Muscle of leg (tissue), 16 donors: ENCODE measurements around the gene TDRD10. TPM values are rescaled to one million over a fixed set of nuclear protein-coding genes. Genes with fewer than 3 reads are reported as not detected.

Experiments
- DNase-seq: peaks from one replicate; pipeline ENCODE4 v3.0.0; 2013
- H3K27ac ChIP-seq: one replicate; pipeline ENCODE4 v1.5.1; 2013; ENCODE audit warnings: mild to moderate bottlenecking, low read length, control low read depth
- H3K27me3 ChIP-seq: one replicate; pipeline ENCODE4 v1.6.1; 2013; ENCODE audit warnings: low read length; ENCODE audit not compliant: control insufficient read depth, insufficient read depth
- H3K36me3 ChIP-seq: one replicate; pipeline ENCODE4 v1.6.1; 2013; ENCODE audit warnings: low read length; ENCODE audit not compliant: control insufficient read depth, insufficient read depth
- H3K4me1 ChIP-seq: one replicate; pipeline ENCODE4 v1.6.1; 2013; ENCODE audit warnings: low read length; ENCODE audit not compliant: control insufficient read depth, insufficient read depth
- H3K4me3 ChIP-seq: one replicate; pipeline ENCODE4 v1.5.1; 2013; ENCODE audit warnings: low read length, control low read depth
- H3K9me3 ChIP-seq: replicated peaks from 2 replicates; pipeline ENCODE4 v1.6.1; 2013; ENCODE audit warnings: low read depth, low read length; ENCODE audit not compliant: control insufficient read depth
- WGBS: methylation state at CpG from one replicate; pipeline ENCODE4 v1.1.5; 2013; ENCODE audit warnings: missing lambda C conversion rate; ENCODE audit not compliant: insufficient coverage; 5-methylcytosine and 5-hydroxymethylcytosine counted together
- long read RNA-seq, 11 donors: transcript quantifications; one replicate each; lab custom pipeline, GENCODE V29; 2026
- polyA plus RNA-seq, 8 donors: library from polyadenylated mRNA; unstranded; fragments of 120-200 nt; gene quantifications; one replicate each; pipeline versions ENCODE4 v1.2.1 to v1.2.3, GENCODE V29; 2013; ENCODE audit warnings: inconsistent platforms in 1 of 8, low replicate concordance in 1 of 8; ENCODE audit not compliant: insufficient read length in 8 of 8, insufficient read depth in 1 of 8
- total RNA-seq: library from RNA; stranded (reverse); fragments of 120-200 nt; gene quantifications from one replicate; pipeline ENCODE4 v1.2.4, GENCODE V29; 2013

TDRD10 gene
- total RNA-seq (0.98 TPM), polyA plus RNA-seq (1 to 10 TPM; 1.0 to 3.7 (median 1.7) TPM)
- long read RNA-seq, donor 1 = 0 reads
- long read RNA-seq, donor 2 = 0 reads
- long read RNA-seq, donor 3 = 0 reads
- long read RNA-seq, donor 4 = 0 reads
- long read RNA-seq, donor 5 = 0 reads
- long read RNA-seq, donor 6 = 0 reads
- long read RNA-seq, donor 7 = 0 reads
- long read RNA-seq, donor 8 = 0 reads
- long read RNA-seq, donor 9 = 0 reads
- long read RNA-seq, donor 10 = 0 reads
- long read RNA-seq, donor 11 = 0 reads

- H3K27ac ChIP-seq = peak within 1 kb of the TSS; percentile 72
- H3K9me3 ChIP-seq = peaks cover 5% of the 10 kb centered on the region
- H3K4me1 ChIP-seq = peaks cover 2% of the 10 kb centered on the region
- H3K36me3 ChIP-seq = no peaks in the 10 kb centered on the region
- H3K27me3 ChIP-seq = peaks cover 59% of the 10 kb centered on the region
- DNase-seq = peak; percentile 39
- peak within 1 kb of the TSS; percentile 34 for H3K4me3 ChIP-seq
- under 1% methylated on average over 87 of the region's 90 CpGs for WGBS
Observed at GRCh38 chr1:154502066-154502743, at the start of gene TDRD10, which contains the start of gene SHE. TSS of gene TDRD10 (plus strand) at chr1:154502219. CDS start at chr1:154506904, 4,685 bp downstream. TSS of gene SHE (minus strand) at chr1:154502412. CDS start at chr1:154502026, 386 bp downstream.

DNA sequence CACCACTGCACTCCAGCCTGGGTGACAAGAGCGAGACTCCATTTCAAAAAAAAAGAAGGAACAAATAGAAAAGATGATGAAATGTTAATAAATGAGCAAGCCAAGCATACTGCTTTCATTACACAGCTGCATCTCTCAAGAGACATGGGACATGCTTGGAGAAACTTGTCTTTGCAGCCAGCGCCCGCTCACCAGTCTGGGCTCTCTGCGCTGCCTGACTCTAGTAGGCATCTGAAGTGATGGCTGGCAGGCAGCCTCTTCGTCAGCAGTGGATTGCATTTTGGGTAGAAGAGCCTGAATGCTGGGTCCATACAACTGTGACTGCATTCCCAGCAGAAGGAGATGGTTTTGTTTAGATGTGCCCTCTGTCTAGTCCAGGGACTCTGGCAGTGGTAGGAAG, 48.9 kb upstream of the TDRD10 start:
- no peaks in the 10 kb centered on the region for H3K27me3 ChIP-seq
- H3K36me3 ChIP-seq = no peaks in the 10 kb centered on the region
- no peak overlapping the region for H3K27ac ChIP-seq
- WGBS = 67% methylated on average over 2 of the region's 5 CpGs
- no peaks in the 10 kb centered on the region for H3K9me3 ChIP-seq
- no peak overlapping the region for H3K4me3 ChIP-seq
- no peak for DNase-seq
- H3K4me1 ChIP-seq = peaks cover 11% of the 10 kb centered on the region

DNA sequence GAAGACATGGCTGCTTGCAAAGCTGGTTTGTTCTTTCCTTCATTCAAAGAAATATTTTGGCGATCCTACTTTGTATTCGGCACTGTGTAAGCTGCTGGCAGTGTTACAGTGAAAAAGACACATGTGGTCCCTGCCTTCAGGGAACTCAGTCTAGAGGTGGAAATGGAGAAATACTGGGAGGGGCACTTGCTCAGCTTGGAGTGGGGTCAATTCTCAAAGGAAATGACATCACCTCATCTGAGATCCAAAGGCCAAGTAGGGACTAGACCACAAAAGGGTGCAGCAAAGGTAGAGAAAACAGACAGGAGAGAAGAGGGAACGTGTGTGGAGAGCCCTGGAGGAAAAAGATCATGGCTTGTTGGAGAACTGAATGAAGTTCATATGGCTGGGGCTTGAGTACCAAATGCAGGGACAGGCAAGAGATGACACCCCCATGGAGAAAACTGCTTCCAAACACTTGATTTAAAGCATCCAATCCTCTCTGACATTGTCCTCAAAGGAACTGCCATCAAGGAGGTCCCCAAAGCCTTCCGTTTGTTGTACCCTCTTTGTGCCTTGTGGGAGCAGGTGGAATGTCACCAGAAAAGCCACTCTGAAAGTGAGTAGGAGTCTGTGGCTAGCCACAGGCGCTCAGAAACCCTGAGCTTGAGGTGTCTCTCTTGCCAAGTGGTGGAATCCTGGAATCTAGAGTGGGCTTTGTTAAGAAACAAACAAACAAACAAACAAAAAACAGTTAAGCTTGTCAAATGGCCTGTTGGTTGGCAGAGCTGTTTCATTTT, 48.3 kb upstream of the TDRD10 start:
- peak; percentile 58 for DNase-seq
- Histone ChIP-seq H3K4me3 (no peak overlapping the region), H3K27ac (no peak overlapping the region), H3K9me3 (no peaks in the 10 kb centered on the region), H3K27me3 (no peaks in the 10 kb centered on the region), H3K4me1 (peaks cover 8% of the 10 kb centered on the region), H3K36me3 (no peaks in the 10 kb centered on the region)
- 10% methylated on average over 3 of the region's 5 CpGs for WGBS

DNA sequence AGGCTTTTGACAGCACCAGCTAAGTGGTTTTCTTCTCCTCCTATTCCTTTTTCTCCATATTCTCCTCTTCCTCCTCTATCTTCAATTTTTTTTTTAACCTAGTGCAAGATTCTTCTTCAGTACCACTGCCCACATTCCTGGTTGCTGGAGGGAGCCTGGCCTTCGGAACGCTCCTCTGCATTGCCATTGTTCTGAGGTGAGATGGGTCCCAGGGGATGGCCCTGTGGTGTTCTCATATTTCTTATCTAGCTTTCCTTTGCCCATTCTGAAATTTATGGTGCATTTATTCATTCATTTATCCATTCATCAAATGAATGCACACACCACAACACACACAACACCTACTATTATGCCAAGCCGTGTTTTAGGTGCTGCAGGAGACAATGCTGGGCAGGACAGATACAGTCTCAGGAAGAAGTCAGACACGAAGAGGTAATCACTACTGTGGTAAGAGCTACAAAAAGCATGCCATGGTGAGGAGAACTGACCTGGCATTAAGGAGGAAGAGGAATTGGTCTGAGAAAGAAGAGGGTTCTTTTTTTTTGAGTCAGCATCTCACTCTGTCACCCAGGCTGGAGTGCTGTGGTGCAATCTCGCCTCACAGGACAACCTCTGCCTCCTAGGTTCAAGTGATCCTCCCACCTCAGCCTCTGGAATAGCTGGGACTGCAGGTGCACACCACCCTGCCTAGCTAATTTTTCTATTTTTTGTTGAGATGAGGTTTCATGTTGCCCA, 47.5 kb upstream of the TDRD10 start:
- H3K4me3 ChIP-seq = no peak overlapping the region
- H3K27ac ChIP-seq = no peak overlapping the region
- H3K9me3 ChIP-seq = no peaks in the 10 kb centered on the region
- H3K4me1 ChIP-seq = peaks cover 8% of the 10 kb centered on the region
- H3K27me3 ChIP-seq = no peaks in the 10 kb centered on the region
- WGBS = 33% methylated on average over 1 of the region's 5 CpGs
- no peak for DNase-seq
- no peaks in the 10 kb centered on the region for H3K36me3 ChIP-seq

DNA sequence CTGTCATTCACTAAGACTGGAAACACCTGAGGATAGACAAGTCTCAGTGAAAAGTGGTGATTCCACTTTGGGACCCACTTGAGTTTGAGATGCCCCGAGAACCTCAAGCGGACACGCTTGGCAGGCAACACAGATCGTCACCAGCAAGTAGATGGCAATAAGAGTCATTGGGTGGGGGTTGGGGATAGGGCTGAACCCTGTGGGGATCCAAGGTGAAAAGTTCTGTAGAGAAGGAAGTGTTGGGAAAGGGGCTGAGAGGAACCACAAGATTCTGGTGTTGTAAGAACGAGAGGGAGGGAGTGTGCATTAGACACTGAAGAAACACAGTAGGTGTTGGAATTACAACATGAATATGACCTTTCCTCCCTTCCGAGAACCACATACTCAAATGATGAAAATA, 45.4 kb upstream of the TDRD10 start:
- H3K27ac ChIP-seq = no peak overlapping the region
- WGBS = 83% methylated on average over 4 of the region's 6 CpGs
- no peak overlapping the region for H3K4me3 ChIP-seq
- H3K27me3 ChIP-seq = no peaks in the 10 kb centered on the region
- H3K9me3 ChIP-seq = no peaks in the 10 kb centered on the region
- no peak for DNase-seq
- H3K4me1 ChIP-seq = peaks cover 8% of the 10 kb centered on the region
- no peaks in the 10 kb centered on the region for H3K36me3 ChIP-seq

- Histone ChIP-seq H3K9me3 (no peaks in the 10 kb centered on the region), H3K36me3 (no peaks in the 10 kb centered on the region), H3K4me3 (no peak overlapping the region), H3K4me1 (no peaks in the 10 kb centered on the region), H3K27ac (no peak overlapping the region), H3K27me3 (no peaks in the 10 kb centered on the region)
- no peak for DNase-seq
Observed at GRCh38 chr1:154459080-154459479, 42.9 kb upstream of the TDRD10 start.

- Histone ChIP-seq H3K4me1 (no peaks in the 10 kb centered on the region), H3K4me3 (no peak overlapping the region), H3K9me3 (no peaks in the 10 kb centered on the region), H3K27ac (no peak overlapping the region), H3K27me3 (no peaks in the 10 kb centered on the region), H3K36me3 (no peaks in the 10 kb centered on the region)
- no peak for DNase-seq
- WGBS = 97% methylated on average over 7 of the region's 15 CpGs
Observed at GRCh38 chr1:154460695-154461260, 41.2 kb upstream of the TDRD10 start.

DNA sequence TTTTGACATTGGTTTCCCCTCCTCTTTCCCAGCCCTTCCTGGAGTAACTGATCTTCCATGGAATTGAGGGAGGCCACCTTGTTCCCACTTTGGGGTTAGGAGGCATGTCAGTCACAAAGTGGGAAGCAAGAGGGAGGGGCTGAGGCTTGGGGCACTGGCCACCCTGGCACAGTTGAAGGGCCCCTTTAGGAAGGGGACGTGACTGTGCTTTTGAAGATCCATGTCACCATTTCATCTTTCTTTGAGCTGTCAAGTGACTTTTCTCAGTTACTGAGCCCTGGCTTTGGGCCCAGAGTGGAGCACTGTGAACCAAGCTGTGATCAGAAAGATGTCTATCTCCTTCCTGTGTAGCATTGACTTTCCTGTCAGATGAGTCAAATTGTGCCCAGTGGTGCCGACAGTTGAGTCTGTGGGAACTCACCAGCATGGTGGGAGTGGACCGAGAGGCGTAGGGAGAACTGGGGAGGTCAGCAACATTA, 38.5 kb upstream of the TDRD10 start:
- no peaks in the 10 kb centered on the region for H3K36me3 ChIP-seq
- no peaks in the 10 kb centered on the region for H3K27me3 ChIP-seq
- H3K4me1 ChIP-seq = no peaks in the 10 kb centered on the region
- H3K27ac ChIP-seq = no peak overlapping the region
- H3K9me3 ChIP-seq = no peaks in the 10 kb centered on the region
- H3K4me3 ChIP-seq = no peak overlapping the region
- no peak for DNase-seq
- 58% methylated on average over 3 of the region's 4 CpGs for WGBS

DNA sequence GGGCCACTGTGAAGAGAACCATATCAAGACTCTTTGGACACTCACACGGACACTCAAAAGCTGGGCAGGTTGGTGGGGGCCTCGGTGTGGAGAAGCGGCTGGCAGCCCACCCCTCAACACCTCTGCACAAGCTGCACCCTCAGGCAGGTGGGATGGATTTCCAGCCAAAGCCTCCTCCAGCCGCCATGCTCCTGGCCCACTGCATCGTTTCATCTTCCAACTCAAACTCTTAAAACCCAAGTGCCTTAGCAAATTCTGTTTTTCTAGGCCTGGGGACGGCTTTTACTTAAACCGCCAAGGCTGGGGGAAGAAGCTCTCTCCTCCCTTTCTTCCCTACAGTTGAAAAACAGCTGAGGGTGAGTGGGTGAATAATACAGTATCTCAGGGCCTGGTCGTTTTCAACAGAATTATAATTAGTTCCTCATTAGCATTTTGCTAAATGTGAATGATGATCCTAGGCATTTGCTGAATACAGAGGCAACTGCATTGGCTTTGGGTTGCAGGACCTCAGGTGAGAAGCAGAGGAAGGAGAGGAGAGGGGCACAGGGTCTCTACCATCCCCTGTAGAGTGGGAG, 36.3 kb upstream of the TDRD10 start:
- Histone ChIP-seq H3K9me3 (no peaks in the 10 kb centered on the region), H3K4me3 (no peak overlapping the region), H3K36me3 (no peaks in the 10 kb centered on the region), H3K27me3 (no peaks in the 10 kb centered on the region), H3K27ac (no peak overlapping the region), H3K4me1 (no peaks in the 10 kb centered on the region)
- WGBS = 96% methylated on average over 3 of the region's 8 CpGs
- DNase-seq = no peak
